Fibroblast of skin of left biceps (primary cell): ENCODE results near the gene CUX1.
A peak's percentile ranks its signal among the peaks of the same experiment; 100 is the strongest.
"Not testable (repeated sequence)": the region's sequence is repeated elsewhere in the genome, so short reads cannot be mapped to it uniquely, and the experiment has no call there.

ENCODE experiments used
- DNase-seq, 2 experiments: peaks; one replicate each; pipeline ENCODE4 v3.0.0-alpha.2; 2013; ENCODE audit warnings: low read depth in 2 of 2

CUX1 gene

DNA sequence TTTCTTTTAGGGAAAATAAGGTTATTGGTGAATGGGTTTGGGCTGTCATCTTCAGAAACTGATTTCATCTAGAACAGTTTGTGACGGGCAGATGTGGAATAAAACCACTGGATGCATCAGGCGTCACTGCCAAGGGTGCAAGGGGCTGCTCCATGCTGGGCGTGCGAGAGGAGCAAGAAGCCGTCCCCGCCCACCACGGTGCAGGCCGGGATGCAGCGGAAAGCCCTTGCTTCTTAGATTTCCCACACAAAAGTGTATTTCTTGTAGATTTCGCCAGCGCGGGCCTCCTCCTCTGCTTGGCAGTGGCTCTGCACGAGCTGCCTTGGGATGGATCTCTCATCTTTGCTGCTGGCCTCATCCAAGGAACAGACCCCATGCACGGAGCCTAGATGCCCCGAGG, 189.3 kb downstream of the CUX1 start:
- no peak for DNase-seq

DNA sequence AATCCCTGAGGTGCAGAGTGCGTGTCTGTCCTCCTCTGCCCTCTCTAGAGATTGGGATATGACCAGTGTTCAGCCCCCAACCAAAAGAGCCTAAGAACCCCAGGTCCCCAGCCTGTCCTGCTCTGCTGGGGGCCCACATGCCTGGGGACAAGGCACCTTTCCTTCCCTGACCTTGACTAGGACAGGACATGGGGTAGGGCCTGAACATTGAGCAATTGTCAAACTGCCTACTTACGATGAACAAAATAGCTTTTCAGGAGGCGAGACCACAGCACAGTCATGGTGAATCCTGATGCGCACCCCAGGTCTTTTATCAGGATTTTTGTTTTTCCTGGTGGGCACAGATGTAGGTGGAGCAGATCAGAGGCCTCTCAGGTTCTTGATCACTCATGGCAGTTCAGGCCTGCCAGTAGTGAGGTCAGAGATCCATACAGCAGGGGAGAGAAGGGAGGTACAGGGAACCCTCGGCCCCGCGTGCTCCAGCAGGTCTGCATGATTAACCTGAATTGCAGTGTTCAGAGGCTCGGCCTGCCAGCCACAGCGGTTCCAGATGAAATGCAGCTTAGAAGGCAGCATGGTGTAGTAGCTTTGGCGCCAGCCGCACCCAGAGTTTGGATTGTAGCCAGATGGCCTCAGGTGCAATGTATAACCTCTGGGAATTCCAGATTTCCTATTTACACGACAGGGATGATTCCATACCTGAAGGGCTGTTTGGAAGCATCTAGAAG, 191.3 kb downstream of the CUX1 start:
- no peak for DNase-seq

DNA sequence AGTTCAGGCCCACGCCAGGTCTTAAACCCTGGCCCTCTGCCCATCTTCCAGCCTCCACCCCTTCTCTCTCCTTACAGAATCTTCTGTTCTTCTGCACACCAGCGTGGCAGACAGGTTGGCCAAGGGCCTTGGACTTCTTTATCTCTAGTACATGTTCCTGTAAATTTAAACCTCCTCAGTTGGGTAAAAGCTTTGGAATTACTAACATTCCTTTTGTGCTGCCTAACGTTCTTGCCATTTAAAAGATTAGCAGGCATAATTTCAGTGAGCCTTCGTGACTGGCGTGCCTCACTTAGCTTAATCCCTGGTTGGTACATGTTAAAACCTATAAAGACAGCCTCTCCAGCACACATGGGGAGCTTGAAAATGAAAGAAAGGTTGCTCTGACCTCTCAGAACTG, 192.2 kb downstream of the CUX1 start:
- no peak for DNase-seq

DNA sequence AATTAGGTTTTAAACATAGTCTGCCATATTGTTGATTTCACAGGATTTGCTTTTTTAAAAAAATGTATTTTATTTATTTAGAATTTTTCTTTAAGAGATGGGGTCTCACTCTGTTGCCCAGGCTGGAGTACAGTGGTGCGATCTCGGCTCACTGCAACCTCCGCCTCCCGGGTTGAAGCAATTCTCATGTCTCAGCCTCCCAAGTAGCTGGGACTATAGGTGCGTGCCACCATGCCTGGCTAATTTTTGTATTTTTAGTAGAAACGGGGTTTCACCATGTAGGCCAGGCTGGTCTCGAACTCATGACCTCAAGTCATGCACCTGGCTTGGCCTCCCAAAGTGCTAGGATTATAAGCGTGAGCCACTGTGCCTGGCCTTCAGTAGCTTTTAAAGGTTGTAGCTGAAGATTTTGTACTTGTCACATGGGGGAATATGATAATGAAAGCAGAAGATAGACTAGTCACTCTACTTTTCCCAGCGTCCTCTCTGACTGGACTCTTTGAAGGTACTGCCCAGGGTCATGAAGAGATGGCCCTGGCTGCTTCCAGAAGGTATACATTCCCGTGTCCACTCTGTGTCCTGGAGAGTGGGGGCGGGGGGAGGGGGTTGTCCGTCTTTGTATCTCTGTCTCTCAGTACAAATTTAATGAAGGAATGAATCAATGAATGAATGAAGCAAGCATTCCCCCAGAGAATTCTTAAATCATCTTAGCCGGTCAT, 194.8 kb downstream of the CUX1 start:
- not testable (repeated sequence) for DNase-seq

DNA sequence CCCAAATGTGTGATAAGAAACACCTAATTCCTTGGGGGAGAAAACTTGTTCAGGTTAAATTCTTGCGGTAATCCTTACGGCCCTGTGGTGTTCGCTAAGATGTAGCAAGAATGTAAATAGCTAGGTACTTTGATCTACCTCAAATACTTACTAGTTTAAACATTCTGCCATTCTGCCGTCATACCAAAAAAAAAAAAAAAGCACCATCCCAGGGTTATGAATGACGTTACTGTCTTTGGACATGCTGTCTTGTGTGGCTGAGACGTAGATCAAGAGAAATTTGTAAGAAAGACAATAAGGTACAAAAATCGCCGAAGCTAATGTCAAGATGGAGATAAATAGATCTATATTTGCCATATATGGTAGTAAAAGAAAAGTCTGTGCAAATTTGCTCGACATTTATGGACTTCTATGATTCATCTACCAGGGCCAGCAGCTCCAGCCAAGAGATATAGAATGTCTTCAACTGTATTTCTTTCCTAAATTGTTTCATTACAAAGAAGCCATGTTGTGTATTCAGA, 195.6 kb downstream of the CUX1 start:
- peak; percentile 13 to 20 for DNase-seq

DNA sequence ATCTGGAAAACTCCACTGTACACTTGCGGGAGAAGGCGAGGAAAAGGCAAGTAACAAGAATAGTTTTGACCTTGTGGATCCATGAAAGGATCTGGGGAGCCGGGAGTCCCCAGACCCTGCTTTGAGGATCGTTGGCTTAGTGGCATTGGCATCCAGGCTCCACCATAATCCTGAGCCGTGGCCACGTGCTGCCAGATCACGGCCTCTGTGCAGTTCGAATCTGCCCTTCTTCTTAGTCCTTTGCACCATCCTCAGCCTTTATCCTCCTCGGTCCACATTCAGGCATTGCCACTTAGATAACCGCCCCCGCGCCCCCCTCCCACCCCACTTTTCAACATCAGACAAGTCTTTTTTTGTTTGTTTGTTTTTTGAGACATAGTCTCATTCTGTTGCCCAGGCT, 201.4 kb downstream of the CUX1 start:
- DNase-seq: no peak

DNA sequence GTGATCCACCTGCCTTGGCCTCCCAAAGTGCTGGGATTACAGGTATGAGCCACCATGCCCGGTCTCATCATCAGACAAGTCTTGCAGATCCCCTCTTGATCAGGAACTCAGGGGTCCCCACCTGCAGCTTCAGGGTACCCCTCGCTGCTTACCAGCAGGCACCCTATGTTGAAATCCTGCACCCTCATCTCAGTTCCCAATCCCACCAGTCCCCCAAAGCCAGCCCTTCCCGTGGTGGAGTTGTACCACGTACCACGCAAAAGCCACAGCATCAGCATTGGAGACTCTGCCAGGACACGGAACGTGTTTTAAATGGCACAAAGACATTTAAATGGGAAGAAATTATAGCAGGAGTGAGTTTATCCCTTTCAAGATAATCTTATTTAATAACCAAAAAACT, 202.0 kb downstream of the CUX1 start:
- DNase-seq: no peak

DNA sequence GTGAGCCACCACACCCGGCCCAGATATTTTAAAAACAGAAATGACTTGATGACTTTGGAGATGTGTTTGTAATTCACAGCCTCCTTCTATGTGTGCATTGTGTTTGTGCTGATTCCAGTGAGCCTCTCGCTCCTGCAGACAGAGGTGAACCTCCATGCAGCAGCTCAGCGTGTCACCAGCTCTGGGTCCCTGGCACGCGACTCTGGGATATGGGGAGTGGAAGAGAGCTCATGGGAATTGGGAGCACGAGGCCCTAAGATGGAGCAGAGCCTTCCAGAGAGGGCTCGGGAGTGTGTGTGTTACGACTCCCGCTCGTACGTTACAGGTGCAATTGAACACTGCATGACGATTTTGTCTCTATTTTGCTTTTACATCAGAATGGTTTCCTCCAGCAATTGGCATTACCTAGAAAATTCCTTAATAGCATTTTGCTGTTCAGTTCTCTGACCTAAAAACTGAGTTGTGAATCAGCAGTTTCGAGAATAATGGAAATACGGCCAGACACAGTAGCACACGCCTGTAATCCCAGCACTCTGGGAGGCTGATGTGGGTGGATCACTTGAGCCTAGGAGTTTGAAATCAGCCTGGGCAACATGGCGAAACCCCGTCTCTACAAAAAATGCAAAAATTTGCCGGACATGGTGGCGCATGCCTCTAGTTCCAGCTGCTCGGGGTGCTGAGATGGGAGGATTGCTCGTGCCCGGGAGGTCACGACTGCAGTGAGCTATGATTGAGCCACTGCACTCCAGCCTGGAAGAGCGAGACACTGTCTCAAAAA, 204.6 kb downstream of the CUX1 start:
- no peak for DNase-seq

DNA sequence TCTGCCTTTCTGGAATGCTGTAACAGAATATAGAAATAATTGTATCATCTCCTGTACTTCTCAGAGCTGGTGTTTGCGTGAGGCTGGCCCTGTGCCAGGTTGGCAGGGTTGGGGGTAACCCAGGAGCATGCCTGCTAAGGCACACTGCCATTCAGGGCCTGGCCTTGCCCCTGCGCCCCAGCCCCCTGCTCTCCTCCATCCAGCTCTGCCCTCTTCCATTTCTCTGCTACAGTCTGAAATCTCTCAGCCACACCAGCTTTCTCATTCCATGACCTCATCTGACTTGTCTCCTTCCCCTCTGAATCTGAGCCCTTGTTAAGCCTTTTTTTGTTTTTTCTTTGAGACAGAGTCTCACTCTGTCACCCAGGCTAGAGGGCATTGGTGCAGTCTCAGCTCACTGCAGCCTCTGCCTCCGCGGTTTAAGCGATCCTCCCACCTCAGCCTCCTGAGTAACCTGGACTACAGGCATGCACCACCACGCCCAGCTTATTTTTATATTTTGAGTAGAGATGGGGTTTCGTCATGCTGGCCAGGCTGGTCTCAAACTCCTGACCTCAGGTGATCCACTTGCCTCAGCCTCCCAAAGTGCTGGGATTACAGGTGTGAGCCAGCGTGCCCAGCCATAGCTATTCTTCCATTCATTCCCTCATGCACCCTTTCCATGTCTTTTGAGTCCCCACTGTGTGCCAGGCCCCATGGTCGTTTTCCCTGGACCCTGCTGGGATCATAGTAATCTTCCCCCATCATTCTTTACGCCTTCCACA, 206.8 kb downstream of the CUX1 start:
- DNase-seq: no peak

DNA sequence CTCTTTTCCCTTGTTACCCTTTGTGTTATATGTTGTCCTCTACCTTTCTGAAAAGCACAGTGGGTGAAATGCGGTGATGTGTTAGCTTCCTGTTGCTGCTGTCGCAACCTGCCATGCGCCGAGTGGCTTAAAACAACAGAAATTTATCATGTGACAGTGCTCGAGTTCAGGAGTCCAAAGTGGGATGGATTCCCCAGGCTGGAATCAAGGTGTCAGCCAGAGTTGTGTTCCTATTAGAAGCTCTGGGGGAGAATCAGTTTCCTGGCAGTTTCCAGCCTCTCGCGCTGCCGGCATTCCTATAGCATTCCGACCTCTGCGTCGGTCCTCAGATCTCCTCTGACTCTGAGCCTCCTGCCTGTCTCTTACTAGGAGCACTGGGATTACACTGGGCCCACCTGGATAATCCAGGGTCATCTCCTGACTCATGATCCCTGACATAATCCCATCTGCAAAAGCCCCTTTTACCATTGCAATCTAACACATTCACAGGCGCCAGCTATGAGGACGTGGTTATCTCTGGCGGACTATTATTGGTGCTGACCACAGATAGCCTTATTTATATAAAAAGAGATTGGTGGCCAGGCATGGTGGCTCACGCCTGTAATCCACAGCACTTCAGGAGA, 207.5 kb downstream of the CUX1 start:
- DNase-seq: no peak

DNA sequence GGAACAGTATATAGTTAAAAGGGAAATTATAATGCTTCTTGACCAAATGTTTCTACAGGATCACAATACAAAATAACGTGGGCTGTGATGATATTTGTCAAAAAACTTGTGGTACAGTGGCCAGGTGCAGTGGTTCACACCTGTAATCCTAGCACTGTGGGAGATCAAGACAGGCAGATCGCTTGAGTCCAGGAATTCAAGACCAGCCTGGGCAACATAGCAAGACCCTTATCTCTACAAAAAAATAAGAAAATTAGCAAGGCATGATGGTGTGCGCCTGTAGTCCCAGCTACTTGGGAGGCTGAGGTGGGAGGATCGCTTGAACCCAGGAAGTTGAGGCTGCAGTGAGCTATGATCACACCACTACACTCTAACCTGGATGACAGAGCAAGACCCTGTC, 208.4 kb downstream of the CUX1 start:
- not testable (repeated sequence) for DNase-seq

DNA sequence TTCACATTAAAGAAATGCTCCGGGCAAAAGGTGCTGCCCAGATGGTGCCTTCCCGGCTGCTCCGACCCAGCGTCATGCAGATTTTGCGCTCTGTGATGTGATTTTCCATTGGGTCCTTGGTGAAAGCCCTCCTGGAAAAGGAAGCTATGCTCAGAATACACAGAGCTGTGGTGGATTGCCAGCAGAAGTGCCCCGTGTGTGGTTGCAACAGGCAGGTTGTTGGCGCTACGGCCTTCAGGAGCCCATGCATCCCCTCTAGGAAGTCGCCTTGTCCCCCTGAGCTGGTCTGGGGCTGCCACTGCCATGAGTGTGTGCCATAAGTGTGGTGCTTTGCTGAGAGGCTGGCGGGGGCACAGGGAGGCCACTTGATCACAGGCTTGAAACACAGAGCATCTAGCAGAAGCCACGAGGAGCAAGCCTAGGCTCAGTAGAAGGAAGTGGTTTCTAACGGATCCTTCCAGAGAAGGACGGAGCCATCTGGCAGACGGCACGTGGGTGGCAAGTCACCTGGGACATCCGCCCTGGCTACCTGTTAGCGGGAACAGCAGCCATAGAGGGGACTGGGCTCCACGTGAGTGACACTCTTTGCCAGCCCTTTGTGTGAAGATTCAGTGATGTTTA, 210.9 kb downstream of the CUX1 start:
- no peak for DNase-seq

DNA sequence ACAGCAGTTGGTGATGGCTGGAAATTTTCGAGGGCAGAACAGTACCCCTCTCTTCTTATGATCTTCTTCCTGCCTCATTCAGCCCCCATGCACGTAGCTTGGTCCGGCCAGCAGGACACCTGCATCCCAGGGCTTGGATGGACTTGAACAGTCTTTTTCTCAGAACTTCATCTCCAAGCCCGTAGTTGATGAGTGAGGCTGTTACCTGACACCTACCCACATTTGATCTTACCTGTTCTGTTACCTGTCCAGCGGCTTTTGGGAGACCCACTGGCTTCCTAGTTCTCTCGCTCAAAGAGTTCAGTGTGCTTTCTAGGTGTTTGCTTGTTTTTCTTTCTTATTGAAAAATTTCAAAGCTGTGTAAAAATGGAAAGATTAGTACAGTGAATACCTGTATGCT, 212.2 kb downstream of the CUX1 start:
- DNase-seq: no peak

DNA sequence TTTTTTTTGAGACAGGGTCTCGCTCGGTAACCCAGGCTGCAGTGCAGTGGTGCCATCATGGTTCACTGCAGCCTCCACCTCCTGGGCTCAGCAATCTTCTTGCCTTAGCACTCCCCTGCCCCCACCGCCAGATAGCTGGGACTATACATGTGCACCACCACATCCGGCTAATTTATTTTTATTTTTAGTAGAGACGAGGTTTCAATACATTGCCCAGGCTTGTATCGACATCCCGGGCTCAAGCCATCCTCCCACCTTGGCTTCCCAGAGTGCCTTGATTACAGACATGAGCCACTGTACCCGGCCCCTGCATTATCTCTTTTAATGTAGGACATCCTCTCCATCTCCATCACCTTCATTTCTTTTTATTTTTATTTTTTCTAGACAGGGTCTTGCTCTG, 213.3 kb downstream of the CUX1 start:
- DNase-seq: no peak

DNA sequence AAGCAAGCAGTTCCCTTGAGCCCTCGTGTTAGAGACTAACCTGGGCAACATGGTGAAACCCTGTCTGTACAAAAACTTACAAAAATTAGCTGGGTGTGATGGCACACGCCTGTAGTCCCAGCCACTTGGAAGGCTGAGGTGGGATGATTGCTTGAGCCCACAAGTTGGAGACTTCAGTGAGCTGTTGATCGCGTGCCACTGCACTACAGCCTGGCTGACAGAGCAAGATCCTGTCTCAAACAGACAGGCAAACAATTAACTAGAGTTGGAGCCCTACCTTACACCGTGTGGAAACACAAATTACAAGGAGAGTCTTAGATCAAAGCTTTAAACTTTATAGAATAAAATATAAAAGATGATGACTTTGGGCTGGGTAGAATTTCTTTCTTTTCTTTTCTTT, 219.5 kb downstream of the CUX1 start:
- DNase-seq: no peak

DNA sequence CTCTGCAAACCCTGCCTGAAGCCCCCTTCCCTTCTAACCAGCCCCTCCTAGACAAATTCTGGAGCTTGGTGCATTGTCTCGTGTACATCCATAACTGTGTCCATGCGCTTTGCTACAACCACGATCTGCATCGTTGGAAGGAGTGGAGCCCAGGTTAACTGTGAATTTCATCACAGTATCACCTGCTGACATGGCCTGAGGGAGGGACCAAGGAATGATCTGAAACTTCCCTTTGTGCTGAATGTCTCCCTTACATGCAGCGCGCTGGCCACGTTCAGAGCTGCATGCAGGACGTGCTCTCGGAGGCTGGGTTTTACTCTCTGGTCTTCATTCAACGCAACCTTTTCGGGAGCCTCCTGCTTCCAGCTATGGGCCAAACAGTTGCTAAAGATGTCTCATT, 222.3 kb downstream of the CUX1 start:
- DNase-seq: no peak

DNA sequence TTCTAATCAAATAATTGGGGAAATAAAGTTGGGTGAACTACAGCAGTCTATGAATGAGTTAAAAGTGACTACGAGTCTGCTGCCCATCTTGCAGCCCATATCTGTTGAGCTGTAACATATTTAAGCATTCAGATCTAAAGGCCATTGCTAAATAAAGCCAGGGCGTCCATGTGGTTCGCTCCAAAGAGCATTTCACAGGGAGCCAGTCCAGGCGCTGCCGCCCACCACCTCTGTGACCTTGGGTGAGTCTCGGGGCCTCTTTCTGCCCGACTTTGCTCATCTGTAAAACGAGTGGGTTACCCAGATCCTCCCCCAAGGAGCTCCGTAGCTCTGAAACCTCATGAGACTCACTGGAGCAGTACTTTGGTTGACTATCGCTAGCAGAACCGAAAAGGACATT, 223.1 kb downstream of the CUX1 start:
- no peak for DNase-seq

DNA sequence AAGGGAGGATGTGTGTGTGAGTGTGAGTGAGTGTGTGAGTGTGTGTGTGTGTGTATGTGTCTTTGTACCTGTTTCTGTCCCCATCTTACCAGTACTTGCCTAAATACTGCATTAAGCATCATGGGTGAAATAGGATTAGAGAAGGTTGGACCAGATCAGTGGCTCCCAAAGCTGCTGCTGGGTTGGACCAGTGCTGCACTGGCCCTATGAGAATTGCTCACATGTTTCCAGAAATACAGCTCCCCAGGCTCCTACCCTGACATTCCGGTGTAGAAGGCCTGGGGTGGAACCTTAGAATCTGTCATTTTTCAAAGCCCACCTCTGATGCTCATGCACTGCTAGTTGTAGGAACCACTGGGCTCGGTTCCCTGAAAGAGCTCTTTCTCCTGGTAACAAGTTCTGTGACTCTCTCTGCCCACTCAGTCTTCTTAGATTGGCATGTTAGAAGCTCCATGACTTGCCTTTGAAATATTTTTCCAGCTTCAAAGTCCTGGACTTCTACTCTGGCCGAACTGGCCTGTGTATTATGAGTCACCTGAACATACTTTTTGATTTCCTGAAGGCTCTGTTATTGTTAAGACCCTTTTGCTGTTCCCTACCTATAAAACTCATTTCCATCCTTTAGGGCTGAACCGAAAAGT, 224.7 kb downstream of the CUX1 start:
- no peak for DNase-seq

DNA sequence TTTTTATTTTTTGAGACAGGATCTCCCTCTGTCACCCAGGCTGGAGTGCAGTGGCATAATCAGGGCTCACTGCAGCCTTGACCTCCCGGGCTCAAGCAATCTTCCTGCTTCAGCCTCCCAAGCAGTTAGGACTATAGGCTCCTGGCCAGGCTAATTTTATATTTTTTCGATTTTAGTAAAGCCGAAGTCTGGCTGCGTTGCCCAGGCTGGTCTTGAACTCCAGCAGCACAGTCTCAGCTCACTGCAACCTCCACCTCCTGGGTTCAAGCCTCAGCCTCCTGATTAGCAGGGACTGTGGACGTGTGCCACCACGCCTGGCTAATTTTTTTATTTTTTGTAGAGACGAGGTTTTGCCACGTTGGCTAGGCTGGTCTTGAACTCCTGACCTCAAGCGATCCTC, 225.4 kb downstream of the CUX1 start:
- DNase-seq: not testable (repeated sequence)

DNA sequence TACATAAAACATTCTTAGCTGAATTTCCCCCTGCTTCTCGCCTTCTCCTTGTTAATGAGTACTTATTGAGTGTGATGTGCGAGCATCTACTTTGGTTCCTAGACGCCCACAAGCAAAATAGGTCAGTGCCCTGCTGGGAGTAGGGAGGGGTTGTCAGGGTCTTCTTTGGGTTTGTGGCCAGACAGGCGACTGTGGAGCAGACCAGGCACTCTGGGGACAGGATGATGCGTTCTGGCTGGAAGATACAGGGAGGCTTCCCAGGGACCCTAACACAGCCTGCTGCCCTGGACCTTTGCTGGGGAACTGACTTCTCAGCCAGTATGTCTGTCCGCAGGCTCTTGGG, 227.2 kb downstream of the CUX1 start:
- DNase-seq: no peak
